ENCODE results near the gene SLIT1.

- TF ChIP-seq EZH2 (IDR thresholded peaks at IDR 0.05; ENCODE audit: insufficient read depth, poor library complexity, severe bottlenecking) (no peak), EZH2phosphoT487 (IDR thresholded peaks at IDR 0.05; ENCODE audit: insufficient read depth, low read depth) (no peak)
These were observed 109.0 kb downstream of the SLIT1 start for GRCh38 chr10:97076781-97077180.

Measured in GM23248 (cell line).